HEK293 (cell line): ENCODE data around the gene RTF2.

ENCODE experiments used
- CTCF ChIP-seq: fragments of 450-650 bp; formaldehyde crosslinking; IDR thresholded peaks from 2 replicates; pipeline ENCODE4 v1.5.1; 2016; ENCODE audit warnings: missing biosample characterization, missing genetic modification characterization
- HIC1 ChIP-seq: fragments of 450-650 bp; formaldehyde crosslinking; IDR thresholded peaks from 2 replicates; pipeline ENCODE4 v1.5.1; 2016; ENCODE audit warnings: missing biosample characterization, missing genetic modification characterization
- TRIM28 ChIP-seq: IDR thresholded peaks from 2 replicates; pipeline ENCODE4 v1.6.1; 2011; ENCODE audit warnings: low read length, control low read depth, borderline replicate concordance
- ZBTB26 ChIP-seq: fragments of 450-650 bp; formaldehyde crosslinking; optimal IDR thresholded peaks from 2 replicates; pipeline ENCODE3; 2016; ENCODE audit warnings: missing biosample characterization, mild to moderate bottlenecking, missing genetic modification characterization
- ZBTB7A ChIP-seq: fragments of 450-650 bp; formaldehyde crosslinking; IDR thresholded peaks from 2 replicates; pipeline ENCODE4 v1.5.1; 2016; ENCODE audit warnings: low read depth, missing biosample characterization, missing genetic modification characterization
- ZNF174 ChIP-seq: fragments of 450-650 bp; formaldehyde crosslinking; IDR thresholded peaks from 2 replicates; pipeline ENCODE4 v1.5.0; 2017; ENCODE audit warnings: missing biosample characterization, mild to moderate bottlenecking, missing genetic modification characterization
- ZNF302 ChIP-seq: fragments of 450-650 bp; formaldehyde crosslinking; IDR thresholded peaks from 2 replicates; pipeline ENCODE4 v1.5.1; 2016; ENCODE audit warnings: missing biosample characterization, missing genetic modification characterization, low read depth
- ZNF449 ChIP-seq: fragments of 450-650 bp; formaldehyde crosslinking; IDR thresholded peaks from 2 replicates; pipeline ENCODE4 v1.5.1; 2017; ENCODE audit warnings: missing biosample characterization, mild to moderate bottlenecking, missing genetic modification characterization, moderate library complexity
- ZNF488 ChIP-seq: fragments of 450-650 bp; formaldehyde crosslinking; IDR thresholded peaks from 2 replicates; pipeline ENCODE4 v1.5.1; 2016; ENCODE audit warnings: missing biosample characterization, missing genetic modification characterization
- ZNF645 ChIP-seq: fragments of 450-650 bp; formaldehyde crosslinking; IDR thresholded peaks from 2 replicates; pipeline ENCODE4; 2016; ENCODE audit warnings: missing biosample characterization, missing genetic modification characterization
- ZNF843 ChIP-seq: fragments of 450-650 bp; formaldehyde crosslinking; IDR thresholded peaks from 2 replicates; pipeline ENCODE4 v1.5.1; 2016; ENCODE audit warnings: missing biosample characterization, missing genetic modification characterization
- TF ChIP-seq, protein P1 (sequence below): fragments of 450-650 bp; formaldehyde crosslinking; IDR thresholded peaks from 2 replicates; pipeline ENCODE4 v1.5.1; 2016; ENCODE audit warnings: missing biosample characterization, missing genetic modification characterization

GRCh38 chr20:56518126-56518525 is 49.7 kb downstream of the RTF2 start:
- TF ChIP-seq ZBTB26 (tag by site-specific recombination) (no peak), HIC1 (tag by site-specific recombination) (no peak), ZNF645 (tag by site-specific recombination) (no peak), TRIM28 (no peak), CTCF (no peak), ZNF449 (no peak), ZNF488 (tag by site-specific recombination) (no peak), ZNF174 (tag by site-specific recombination) (no peak), ZNF302 (tag by site-specific recombination) (no peak), ZBTB7A (no peak), ZNF843 (tag by site-specific recombination) (no peak)
- TF ChIP-seq, protein P1, sequence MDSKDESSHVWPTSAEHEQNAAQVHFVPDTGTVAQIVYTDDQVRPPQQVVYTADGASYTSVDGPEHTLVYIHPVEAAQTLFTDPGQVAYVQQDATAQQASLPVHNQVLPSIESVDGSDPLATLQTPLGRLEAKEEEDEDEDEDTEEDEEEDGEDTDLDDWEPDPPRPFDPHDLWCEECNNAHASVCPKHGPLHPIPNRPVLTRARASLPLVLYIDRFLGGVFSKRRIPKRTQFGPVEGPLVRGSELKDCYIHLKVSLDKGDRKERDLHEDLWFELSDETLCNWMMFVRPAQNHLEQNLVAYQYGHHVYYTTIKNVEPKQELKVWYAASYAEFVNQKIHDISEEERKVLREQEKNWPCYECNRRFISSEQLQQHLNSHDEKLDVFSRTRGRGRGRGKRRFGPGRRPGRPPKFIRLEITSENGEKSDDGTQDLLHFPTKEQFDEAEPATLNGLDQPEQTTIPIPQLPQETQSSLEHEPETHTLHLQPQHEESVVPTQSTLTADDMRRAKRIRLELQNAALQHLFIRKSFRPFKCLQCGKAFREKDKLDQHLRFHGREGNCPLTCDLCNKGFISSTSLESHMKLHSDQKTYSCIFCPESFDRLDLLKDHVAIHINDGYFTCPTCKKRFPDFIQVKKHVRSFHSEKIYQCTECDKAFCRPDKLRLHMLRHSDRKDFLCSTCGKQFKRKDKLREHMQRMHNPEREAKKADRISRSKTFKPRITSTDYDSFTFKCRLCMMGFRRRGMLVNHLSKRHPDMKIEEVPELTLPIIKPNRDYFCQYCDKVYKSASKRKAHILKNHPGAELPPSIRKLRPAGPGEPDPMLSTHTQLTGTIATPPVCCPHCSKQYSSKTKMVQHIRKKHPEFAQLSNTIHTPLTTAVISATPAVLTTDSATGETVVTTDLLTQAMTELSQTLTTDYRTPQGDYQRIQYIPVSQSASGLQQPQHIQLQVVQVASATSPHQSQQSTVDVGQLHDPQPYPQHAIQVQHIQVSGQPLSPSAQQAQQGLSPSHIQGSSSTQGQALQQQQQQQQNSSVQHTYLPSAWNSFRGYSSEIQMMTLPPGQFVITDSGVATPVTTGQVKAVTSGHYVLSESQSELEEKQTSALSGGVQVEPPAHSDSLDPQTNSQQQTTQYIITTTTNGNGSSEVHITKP (tag by site-specific recombination): no peak
